Activated T-helper 9 cell treated with anti-CD3 and anti-CD28 coated beads, Interleukin-2, amount 50 U/mL, for 16 hours (primary cell): ENCODE results near the gene INSC.

Source experiments
- DNase-seq: peaks from one replicate; pipeline ENCODE4 v3.0.0-alpha.2; 2020; ENCODE audit warnings: low read depth

INSC gene

GRCh38 chr11:15146271-15147003, 31.7 kb downstream of the INSC start:
- no peak for DNase-seq

- DNase-seq = no peak
These were observed 33.4 kb downstream of the INSC start for GRCh38 chr11:15148169-15148568.

- no peak for DNase-seq
These were observed 34.3 kb downstream of the INSC start for GRCh38 chr11:15149050-15149449.

- DNase-seq = no peak
These were observed 35.8 kb downstream of the INSC start for GRCh38 chr11:15150507-15150906.

- no peak for DNase-seq
These were observed 38.5 kb downstream of the INSC start for GRCh38 chr11:15153231-15153630.

GRCh38 chr11:15157181-15157580, 42.5 kb downstream of the INSC start:
- no peak for DNase-seq

GRCh38 chr11:15157606-15158137, 42.9 kb downstream of the INSC start:
- DNase-seq = no peak

- DNase-seq = no peak
These were observed 43.8 kb downstream of the INSC start for GRCh38 chr11:15158351-15159015.

GRCh38 chr11:15159085-15159484, 44.4 kb downstream of the INSC start:
- DNase-seq = no peak

GRCh38 chr11:15161790-15162189, 47.1 kb downstream of the INSC start:
- DNase-seq = no peak

- DNase-seq = no peak
These were observed 48.4 kb downstream of the INSC start for GRCh38 chr11:15163136-15163535.

GRCh38 chr11:15166204-15166603, 51.5 kb downstream of the INSC start:
- DNase-seq = no peak

- no peak for DNase-seq
These were observed 55.3 kb downstream of the INSC start for GRCh38 chr11:15169815-15170551.

- DNase-seq = no peak
These were observed 56.0 kb downstream of the INSC start for GRCh38 chr11:15170698-15171097.

GRCh38 chr11:15171956-15172355, 57.2 kb downstream of the INSC start:
- no peak for DNase-seq

- no peak for DNase-seq
These were observed 61.1 kb downstream of the INSC start for GRCh38 chr11:15175831-15176230.

- DNase-seq = no peak
These were observed 62.0 kb downstream of the INSC start for GRCh38 chr11:15176646-15177163.

- DNase-seq = no peak
These were observed 62.8 kb downstream of the INSC start for GRCh38 chr11:15177491-15177890.

GRCh38 chr11:15178214-15178613, 63.5 kb downstream of the INSC start:
- DNase-seq = no peak

- no peak for DNase-seq
These were observed 64.4 kb downstream of the INSC start for GRCh38 chr11:15179167-15179566.

GRCh38 chr11:15180212-15180792, 65.6 kb downstream of the INSC start:
- no peak for DNase-seq

GRCh38 chr11:15182372-15182771, 67.6 kb downstream of the INSC start:
- DNase-seq = no peak
